GM12801 (cell line): Measurements from ENCODE around the gene ERBB3.

Experiments
- CTCF ChIP-seq: IDR thresholded peaks from one replicate; pipeline ENCODE4 v1.5.1; 2011; ENCODE audit warnings: control low read depth; ENCODE audit not compliant: insufficient read length; ENCODE audit errors: extremely low read depth

ERBB3 gene

GRCh38 chr12:56084958-56085543, 5.1 kb downstream of the ERBB3 start:
- TF ChIP-seq CTCF = no peak

GRCh38 chr12:56086096-56086495, 6.1 kb downstream of the ERBB3 start:
- no peak for TF ChIP-seq CTCF

GRCh38 chr12:56086608-56087007, 6.6 kb downstream of the ERBB3 start:
- no peak for TF ChIP-seq CTCF

- no peak for TF ChIP-seq CTCF
Observed at GRCh38 chr12:56087220-56087619, 7.3 kb downstream of the ERBB3 start.

GRCh38 chr12:56097738-56098137, 17.8 kb downstream of the ERBB3 start:
- TF ChIP-seq CTCF = no peak

GRCh38 chr12:56098592-56098991, 18.6 kb downstream of the ERBB3 start:
- no peak for TF ChIP-seq CTCF

GRCh38 chr12:56099787-56100186, 19.8 kb downstream of the ERBB3 start:
- TF ChIP-seq CTCF = no peak

- TF ChIP-seq CTCF = no peak
Observed at GRCh38 chr12:56101045-56101444, 21.1 kb downstream of the ERBB3 start.
